HG02981 (cell line): ENCODE data around the gene FNIP2.
"Not testable (repeated sequence)": the region's sequence is repeated elsewhere in the genome, so short reads cannot be mapped to it uniquely, and the experiment has no call there.

ENCODE experiments used
- ATAC-seq: cut with Tn5 transposase; IDR thresholded peaks from one replicate; pipeline ENCODE4 v1.9.1; 2021; ENCODE audit warnings: mild to moderate bottlenecking, moderate library complexity; ENCODE audit not compliant: unreplicated experiment

The FNIP2 gene

DNA sequence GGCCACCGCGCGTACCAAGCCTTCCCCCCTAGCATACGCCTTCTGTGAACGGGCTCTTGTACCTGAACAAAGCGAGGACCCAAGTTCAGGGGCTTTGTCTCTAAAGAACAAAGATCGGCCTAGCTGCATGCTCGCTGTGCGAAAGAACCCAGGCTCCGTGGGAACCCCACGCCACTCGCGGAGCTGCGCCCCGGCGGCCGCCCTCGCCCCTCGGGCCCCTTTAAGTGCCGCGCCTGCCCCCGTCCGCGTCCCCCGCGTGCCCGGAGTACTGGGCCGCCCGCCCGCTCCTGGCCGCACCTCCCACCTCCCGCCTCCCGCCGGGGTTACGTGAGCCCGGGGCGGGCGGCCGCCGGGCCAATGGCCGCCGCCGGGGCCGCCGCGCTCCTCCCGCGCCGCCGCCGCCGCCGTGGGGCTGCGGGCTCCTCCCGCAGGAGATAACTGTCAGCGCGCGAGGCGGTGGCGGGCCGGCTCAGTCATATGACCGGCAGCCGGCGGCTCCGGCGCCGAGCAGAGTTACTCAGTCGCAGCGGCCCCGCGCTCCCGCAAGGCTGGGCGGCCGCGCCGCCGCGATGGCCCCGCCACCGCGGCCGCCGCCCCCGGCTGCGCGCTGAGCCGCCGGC is at the start of gene FNIP2:
Gene FNIP2, plus strand, starts transcription at position 472 of the 620 bp plus-strand sequence. CDS start 187 bp downstream, outside the sequence.
- ATAC-seq: peak; percentile 77

DNA sequence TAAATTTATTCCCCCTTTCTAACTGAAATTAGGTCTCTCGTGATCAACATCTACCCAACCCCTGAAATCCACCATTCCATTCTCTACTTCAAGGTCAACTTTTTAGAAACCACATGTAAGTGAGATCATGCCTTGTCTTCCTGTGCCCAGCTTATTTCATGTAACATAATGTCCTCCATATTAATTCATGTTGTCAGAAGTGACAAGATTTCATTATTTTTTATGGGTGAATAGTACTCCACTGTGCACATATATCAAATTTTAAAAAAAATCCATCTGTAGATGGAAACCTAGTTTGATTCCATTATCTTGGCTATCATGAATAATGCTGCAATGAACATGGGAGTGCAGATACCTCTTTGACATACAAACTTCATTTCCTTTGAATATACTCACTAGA is 47.1 kb upstream of the FNIP2 start:
- ATAC-seq: no peak

DNA sequence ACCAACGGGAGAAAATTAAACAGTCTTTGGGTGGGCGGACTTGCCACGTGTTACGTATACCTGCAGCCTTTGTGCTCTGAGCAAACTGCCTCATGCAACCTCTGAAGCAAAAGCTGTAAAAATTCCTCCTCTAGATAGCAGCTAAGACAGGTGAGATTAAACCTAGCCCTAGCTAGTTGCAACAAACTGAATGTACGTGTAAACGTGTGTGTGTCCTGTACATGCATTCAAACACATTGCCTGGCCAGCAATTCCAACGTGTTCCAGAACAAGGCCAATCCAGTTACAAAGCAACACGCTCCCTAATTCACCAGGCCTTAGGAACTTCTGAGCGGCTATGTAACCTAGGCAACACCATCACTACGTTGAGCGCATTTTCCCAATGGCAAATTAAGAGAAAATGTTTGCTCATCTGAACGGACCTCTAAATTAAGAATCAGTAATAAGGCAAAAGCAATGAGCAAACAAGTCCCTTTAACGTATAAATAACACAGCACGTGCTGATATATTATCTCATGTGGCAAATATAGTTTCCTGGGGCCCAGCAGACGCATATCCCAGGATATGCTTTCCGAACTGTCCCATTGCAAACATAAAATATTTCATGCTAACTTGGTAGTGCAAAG is 46.4 kb upstream of the FNIP2 start:
- ATAC-seq: peak; percentile 14

DNA sequence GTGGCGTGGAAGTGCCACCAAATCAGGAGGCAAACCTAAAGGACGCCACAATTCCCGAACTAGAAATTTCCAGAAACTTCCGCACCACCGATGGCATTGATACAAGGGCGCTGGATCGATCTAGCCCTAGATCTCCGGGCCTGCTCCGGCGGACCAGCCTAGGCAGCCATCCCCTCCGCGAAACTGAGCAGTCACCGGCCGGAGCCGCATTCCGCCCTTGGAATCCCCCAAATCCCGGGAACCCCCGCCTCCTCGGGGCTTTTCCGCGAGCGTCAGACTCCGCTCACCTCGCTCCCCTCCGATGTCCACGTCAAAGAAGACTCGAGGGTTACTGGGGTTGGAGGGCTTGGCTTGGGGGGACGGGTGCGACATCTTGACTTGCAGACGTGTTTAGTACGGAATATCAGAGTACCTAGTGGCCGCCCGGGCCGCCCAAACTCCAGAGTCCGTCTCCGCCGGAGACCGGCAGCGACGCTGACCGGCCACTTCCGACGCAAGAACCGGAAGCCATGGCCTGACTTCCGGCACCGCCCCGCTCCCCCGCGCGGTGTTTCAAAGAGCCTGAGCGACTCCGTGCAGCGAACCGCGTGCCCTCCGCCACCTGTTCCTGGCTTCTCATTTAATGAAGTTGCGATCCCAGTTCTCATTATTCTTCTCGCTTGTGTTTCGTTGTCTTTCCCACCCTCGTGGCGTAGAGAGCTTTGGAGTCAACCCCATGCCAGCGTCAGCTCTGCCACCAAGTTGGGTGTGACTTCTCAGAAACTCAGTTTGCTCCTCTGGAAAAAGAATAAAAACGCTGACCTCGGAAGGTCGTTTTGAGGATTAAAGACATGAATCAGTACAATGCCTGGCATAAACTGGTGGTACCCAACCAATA is 45.7 kb upstream of the FNIP2 start, which contains the start of gene PPID:
Gene PPID, minus strand, starts transcription at position 480 of the 877 bp plus-strand sequence. Its CDS starts 108 bp downstream, at position 372.
- peak; percentile 96 for ATAC-seq

DNA sequence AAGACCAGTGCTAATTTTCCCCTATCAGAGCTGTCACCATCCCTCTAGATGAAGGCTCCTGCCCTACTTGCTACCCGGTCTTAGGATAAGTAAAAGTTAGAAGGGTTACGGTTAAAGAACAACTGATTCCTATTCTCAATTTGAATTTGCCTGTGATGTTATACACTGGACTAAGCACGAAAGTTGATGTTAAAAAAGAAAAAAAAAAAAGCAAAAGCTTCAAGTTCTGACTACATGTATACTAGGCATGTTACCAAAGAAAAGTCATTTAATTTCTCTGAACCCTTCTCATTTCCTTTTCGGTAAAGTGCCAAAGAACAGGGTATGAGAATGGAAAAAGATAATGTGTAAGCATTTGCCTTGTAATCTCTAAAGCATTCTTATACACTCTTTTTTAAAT is 44.2 kb upstream of the FNIP2 start:
- ATAC-seq: no peak

DNA sequence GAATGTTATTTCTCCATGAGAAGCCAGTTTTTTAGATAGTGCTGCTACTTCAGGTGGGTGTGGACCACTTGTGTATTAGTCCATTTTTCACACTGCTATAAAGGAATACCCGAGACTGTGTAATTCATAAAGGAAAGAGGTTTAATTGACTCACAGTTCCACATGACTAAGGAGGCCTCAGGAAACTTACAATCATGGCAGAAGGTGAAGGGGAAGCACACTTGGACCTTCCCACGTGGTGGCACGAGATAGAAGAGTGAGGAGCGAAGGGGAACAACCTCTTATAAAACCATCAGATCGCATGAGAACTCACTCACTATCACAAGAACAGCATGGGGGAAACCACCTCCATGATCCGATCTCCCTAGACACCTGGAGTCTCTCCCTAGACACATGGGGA is 42.2 kb upstream of the FNIP2 start:
- no peak for ATAC-seq

DNA sequence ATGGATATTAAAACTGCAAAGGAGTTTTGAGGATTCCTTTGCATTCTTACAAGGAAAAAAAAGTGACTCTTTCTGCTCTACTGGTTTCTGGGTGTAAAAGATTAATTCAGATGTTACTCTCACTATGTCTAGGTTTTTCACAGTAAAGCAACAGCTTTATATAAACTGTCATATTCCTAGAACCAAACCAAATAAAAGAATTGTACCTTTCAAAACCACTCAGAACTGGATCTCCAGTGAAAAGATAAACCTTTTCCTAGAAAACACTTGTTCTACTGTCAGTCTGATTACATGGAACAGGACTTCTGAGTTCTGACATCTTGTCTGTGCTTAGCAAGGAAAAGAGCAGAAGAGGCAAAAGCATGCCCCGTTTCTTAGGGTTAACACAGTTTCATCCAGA is 40.6 kb upstream of the FNIP2 start:
- ATAC-seq: no peak

DNA sequence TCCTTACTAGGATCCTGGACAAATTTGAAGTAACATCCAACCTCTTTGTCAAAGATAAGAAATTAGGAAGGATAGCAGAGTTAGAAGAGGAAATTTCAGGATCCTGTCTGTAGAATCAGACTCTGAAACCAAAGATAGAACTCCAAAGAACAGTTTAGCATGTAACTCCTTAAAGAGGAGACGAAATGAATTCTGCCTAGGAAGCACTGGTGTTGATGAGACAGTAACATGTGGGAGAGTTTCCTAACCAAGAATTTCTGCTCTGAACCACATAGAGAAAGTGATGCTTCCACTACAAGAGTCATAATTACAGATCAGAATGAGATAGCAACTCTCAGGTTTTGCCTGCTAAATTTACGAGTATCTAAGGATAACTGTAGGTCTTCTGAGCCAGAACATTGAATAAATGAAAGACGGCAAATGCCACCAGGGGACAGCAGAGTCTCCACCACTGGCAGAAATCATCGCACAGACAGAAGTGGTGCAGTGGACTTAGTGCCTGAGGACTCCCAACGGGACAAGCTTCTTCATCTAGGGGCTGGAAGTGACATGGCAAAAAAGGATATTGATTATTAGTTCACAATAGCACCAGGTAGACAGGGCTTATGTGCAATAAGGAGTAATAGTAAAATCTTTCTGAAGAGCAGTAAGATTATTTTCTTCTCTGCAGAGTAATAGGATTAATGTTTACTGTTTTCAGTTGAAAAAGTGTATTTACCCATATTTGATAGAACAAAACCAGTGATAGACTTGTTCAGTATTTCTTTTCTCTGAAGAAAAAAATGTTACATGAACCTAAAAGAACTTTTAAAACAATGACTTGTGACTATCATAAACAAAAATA is 38.9 kb upstream of the FNIP2 start:
- ATAC-seq: peak; percentile 90

DNA sequence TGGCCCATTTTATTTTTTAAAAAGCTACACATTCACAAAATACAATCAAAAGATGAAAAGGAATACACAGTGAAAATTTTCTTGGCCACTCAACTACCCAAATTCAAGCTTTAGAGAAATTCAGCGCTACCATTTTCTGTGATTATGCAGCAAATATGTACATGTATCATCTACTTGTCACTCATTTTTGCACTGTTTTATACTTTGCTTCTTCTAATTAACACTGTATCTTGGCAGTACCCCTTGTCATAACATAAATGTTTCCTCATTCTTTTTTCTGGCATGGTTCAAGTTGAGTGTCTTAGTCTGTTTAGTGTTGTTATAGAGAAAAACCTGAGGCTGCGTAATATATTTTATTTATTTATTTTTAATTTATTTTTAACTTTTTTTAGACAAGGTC is 30.0 kb upstream of the FNIP2 start:
- ATAC-seq: no peak

DNA sequence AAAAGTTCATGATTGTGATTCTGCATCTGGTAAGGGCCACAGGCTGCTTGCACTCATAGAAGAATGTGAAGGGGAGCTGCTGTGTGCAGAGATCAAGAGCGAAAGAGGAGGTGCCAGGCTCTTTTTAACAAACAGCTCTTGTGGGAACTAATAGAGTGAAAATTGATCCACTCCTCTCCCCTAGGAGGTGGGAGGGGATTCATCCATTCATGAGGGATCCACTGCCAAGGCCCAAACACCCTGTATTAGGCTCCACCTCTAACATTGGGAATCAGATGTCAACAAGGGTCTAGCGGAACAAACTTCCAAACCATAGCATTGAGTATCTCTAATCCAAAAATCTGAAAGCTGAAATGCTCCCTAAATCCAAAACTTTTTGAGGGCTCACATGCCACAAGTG is 29.2 kb upstream of the FNIP2 start:
- no peak for ATAC-seq

DNA sequence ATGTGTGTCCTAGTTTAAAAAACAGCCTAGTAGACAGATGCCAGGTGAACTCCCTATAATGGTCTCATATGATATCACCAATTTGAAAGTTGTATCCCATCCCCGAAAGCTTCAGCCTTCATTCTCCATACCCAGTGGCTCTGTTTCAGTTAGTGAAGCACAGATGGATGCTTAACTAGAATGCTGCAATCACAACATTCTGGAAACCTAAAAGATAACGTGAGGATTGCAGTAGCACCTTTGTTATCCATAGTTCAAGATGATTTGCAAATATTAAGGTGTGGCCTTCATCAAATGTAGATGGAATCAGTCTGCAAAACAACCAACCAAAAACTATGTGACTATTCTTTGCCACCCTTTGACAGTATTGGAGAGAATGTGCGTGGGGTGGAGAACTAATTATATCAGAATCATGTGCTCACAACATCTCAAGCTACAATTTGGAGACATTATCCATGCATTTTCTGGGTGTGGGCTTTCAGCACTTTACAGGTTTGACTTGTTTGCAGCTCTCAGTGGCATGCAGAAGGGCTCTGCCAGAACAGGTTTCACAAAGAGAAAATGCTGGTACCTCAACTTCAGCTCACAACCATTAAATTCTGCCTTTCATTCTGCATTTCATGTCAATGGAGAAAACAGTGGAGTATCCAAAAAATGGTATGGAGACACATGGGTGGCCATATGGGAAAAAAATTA is 27.4 kb upstream of the FNIP2 start:
- no peak for ATAC-seq

DNA sequence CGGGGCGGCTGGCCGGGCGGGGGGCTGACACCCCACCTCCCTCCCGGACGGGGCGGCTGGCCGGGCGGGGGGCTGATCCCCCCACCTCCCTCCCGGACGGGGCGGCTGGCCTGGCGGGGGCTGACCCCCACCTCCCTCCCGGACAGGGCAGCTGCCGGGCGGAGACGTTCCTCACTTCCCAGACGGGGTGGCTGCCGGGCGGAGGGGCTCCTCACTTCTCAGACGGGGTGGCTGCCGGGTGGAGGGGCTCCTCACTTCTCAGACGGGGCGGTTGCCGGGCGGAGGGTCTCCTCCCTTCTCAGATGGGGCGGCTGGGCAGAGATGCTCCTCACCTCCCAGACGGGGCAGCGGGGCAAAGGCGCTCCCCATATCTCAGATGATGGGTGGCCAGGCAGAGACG is 22.3 kb upstream of the FNIP2 start:
- not testable (repeated sequence) for ATAC-seq

DNA sequence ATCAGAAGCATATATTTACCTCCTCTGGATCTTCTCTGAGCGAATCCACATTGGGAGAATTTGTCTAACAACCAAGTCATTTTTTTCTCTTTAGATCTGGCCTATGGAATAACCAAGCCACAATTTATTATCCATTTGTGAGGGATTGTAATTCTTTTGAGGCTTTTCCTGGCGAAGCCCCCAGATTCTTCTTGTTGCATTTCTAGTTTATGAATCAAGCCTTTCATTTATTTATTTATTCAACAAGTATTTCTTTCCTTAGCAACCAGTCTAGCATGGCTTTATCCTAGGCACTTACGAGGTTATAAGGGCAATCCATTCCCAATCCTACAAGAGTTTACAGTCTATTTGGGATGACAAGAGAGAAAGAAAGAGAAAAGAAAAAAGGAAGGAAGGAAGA is 18.4 kb upstream of the FNIP2 start:
- no peak for ATAC-seq

DNA sequence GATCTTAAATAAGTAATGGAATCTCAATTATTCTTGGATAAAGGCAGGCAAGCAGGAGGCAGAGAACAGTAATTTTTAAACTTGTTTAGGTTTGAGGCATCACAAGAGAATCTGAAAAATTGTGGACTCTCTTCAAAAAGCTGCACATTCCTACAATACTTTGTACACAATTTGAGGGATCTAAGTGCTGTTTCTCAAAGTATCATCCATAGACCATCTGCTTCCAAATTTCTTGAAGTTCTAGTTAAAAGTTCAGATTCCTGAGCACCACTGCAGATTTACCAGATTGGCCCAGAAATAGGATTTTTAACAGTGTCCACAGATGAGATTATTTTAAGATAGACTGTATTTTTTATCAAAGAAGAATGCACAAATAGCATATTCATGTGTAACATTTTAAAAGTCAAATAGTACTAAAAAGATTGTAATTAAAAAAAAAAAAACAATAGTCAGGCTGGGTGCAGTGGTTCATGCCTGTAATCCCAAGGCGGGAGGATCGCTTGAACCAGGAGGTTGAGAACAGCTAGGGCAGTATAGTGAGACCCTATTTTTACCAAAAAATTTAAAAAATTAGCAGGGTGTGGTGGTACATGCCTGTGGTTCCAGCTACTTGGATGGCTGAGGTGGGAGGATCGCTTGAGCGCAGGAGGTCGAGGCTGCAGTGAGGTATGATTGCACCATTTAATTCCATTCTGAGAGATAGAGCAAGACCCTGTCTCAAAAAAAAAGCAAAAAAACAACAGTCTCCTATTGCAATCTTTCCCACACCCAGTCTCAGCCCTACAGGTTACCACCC is 14.2 kb upstream of the FNIP2 start:
- ATAC-seq: no peak

DNA sequence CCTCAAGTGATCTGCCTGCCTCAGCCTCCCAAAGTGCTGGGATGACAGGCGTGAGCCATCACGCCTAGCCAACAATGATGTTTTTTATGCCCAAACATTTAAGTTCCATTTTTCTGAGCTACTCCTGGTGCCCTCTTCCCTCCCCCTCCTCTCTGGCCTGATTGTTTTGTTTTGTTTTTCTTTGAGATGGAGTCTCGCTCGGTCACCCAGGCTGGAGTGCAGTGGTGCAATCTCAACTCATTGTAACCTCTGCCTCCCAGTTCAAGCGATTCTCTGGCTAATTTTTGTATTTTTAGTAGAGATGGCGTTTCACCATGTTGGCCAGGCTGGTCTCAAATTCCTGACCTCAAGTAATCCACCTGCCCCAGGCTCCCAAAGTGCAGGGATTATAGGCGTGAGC is 13.0 kb upstream of the FNIP2 start:
- ATAC-seq: not testable (repeated sequence)

DNA sequence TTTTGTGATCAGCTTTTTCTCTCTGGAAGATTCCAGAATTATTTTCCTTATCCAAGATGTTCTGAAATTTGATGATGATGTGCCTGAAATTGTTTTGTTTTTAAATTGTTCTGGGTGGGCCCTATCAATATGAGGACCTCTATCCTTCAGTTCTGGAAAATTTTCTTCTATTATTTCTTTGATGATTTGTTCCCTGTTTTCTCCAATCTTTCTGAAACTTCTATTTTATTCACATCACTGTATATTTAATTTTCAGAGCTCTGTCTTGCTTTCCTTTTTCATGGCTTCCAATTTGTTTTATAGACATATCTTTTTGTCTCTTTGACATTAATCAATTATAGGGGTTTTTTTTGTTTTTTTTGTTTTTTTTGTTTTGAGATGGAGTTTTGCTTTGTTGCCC is 12.2 kb upstream of the FNIP2 start:
- no peak for ATAC-seq

DNA sequence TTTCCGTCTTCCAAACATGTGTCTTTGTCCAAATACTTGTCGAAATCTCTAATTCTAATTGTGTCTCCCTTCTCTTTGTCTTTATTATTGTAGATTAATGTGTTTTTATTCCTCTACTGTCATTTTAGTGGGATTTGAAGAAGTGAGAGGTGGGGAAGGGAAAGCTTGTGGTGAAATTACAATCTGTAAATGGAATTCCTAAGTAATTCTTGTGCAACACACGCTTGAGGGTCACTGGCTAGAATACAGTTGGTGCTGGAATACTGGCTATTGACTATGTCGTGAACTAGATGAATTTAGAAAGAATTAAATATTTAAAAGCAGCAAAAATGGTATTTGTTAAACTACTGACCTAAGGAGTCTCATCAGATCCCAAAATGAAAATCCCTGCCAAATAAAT is 10.7 kb upstream of the FNIP2 start:
- ATAC-seq: no peak

DNA sequence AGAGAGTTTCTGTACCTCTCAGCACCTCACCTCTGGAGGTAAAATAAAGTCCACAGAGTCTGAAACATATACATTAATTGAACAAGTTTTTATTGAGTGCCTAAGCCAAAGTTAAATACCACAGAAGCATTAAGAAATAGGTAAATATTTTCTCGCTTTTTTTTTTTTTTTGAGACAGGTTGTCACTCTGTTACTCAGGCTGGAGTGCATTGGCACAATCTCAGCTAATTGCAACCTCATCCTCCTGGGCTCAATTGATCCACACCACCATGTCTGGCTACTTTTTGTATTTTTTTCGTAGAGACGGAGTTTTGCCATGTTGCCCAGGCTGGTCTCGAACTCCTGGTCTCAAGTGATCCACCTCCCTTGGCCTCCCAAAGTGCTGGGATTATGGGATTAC is 10.1 kb upstream of the FNIP2 start:
- no peak for ATAC-seq

DNA sequence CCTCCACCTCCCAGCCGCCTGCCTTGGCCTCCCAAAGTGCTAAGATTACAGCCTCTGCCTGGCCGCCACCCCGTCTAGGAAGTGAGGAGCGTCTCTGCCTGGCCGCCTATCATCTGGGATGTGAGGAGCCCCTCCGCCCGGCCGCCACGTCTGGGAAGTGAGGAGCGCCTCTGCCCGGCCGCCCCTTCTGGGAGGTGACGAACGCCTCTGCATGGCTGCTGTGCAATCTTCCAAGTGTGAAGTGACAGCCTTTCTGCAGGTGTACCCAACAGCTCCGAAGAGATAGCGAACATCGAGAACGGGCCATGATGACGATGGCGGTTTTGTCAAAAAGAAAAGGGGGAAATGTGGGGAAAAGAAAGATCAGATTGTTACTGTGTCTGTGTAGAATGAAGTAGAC is 9.3 kb upstream of the FNIP2 start:
- ATAC-seq: not testable (repeated sequence)

DNA sequence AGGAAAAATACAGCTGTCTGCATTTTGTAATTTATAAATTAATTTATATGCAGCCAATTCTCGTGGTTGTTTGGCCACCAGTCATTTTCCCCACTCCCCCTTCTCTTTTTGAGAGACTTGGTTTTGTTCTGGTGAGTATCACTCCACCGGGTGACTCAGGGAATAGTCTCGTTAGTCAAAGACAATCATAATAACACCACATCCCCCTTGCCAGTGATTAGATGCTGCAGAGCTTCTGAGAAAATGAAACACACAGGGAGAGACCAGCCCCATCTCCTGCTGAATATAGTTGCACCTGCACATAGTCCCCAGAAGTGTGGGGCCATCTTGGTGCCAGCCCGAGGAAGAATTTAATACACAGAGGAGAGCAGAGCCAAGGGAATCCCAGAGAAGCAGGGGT is 8.0 kb upstream of the FNIP2 start:
- ATAC-seq: no peak
